ENCODE measurements around the gene TMEM247.

GRCh38 chr2:46479265-46479664, at the start of gene TMEM247:
- TF ChIP-seq CTCF (IDR thresholded peaks at IDR 0.05) (no peak), EP300 (IDR thresholded peaks at IDR 0.05) (no peak)
